GM12892 (cell line): ENCODE data around the gene DAPK1.

ENCODE experiments used
- POLR2A ChIP-seq: IDR thresholded peaks from 2 replicates; pipeline ENCODE4 v1.6.1; 2011; ENCODE audit warnings: low read depth, low read length, control low read depth
- POLR2AphosphoS5 ChIP-seq: IDR thresholded peaks from 2 replicates; pipeline ENCODE4 v1.6.1; 2011; ENCODE audit warnings: low read depth, low read length, control low read depth

DNA sequence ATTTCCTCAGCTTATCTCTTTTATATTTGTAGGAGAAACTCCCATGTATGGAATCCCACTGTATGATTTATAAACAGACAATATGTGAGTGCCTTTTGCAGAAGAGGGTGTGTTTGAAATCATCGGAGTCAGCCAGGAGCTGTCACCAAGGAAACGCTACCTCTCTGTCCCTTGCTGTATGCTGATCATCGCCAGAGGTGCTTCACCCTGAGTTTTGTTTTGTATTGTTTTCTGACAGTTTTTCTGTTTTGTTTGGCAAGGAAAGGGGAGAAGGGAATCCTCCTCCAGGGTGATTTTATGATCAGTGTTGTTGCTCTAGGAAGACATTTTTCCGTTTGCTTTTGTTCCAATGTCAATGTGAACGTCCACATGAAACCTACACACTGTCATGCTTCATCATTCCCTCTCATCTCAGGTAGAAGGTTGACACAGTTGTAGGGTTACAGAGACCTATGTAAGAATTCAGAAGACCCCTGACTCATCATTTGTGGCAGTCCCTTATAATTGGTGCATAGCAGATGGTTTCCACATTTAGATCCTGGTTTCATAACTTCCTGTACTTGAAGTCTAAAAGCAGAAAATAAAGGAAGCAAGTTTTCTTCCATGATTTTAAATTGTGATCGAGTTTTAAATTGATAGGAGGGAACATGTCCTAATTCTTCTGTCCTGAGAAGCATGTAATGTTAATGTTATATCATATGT is 210.3 kb downstream of the DAPK1 start:
- TF ChIP-seq POLR2A: no peak
- no peak for TF ChIP-seq POLR2AphosphoS5
